AG20443 (cell line): ENCODE measurements around the gene XPR1.
"Not testable (repeated sequence)": the region's sequence is repeated elsewhere in the genome, so short reads cannot be mapped to it uniquely, and the experiment has no call there.

Source experiments
- DNase-seq: peaks from one replicate; pipeline ENCODE4 v3.0.0; 2012; ENCODE audit warnings: low spot score, mixed read lengths

XPR1 gene

DNA sequence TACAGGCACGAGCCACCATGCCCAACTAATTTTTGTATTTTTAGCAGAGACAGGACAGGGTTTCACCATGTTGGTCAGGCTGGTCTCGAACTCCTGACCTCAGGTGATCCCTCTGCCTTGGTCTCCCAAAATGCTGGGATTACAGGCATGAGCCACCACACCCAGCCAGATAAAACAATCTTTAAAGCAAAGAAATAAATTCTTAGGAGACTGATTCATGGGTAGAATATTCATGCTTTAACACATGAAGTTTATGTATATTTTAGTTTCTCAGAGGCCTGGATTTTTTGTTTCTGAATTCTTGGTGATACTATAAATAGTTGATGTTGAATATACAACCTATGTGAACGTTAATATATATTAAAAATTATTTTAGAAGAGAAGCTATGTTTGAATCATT is 153.5 kb downstream of the XPR1 start:
- DNase-seq, result no peak

GRCh38 chr1:180785887-180786286 is 154.1 kb downstream of the XPR1 start:
- no peak for DNase-seq

DNA sequence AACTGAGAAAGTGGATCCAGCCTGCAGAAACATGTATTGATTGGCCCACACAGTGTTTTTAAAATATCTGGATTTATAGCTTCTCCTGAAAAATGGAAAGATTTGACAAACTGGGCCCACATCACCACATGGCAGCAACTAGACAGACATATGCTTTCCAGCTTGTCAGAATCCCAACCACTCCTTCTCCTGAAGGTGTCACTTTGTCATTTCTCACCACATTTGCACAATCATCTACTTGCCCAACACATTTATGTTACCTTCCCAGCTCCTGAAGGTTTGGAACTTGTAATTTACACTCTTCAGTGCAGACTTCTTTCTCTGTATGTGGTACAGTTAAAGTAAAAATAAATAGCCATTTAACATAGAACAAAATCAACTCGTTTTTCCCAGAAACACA is 154.8 kb downstream of the XPR1 start:
- DNase-seq, result no peak

DNA sequence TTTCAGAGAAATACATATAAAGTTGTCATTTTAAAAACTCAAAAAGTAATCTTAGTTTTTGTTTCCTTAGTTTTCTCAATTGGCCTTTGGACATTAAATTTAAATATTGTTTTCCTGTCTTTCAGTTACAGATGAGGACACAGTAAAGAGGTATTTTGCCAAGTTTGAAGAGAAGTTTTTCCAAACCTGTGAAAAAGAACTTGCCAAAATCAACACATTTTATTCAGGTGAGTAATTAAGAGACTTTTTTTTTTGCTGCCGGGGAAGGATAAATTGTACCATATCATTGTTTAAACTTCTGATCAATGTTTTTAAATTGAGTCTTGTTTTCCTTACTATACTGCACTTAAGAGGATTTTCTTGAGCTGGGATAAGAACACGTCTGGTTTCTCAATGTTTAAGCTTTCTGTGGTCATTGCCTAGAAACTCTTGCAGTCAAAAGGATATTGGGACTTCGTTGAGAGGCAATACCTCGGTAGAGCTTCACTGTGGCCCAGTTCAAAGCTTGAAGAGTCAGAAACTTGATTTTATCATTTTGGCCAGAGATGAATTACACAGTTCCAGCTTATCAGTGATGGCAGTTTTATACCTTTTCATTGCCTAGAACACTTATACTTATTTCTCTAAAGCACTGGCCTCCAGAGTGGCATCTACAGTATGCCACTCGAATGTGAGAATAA is 155.9 kb downstream of the XPR1 start:
- no peak for DNase-seq

- no peak for DNase-seq
Measured at GRCh38 chr1:180789460-180789859, 157.6 kb downstream of the XPR1 start.

- DNase-seq, result not testable (repeated sequence)
Measured at GRCh38 chr1:180791152-180791551, 159.3 kb downstream of the XPR1 start.

- DNase-seq, result no peak
Measured at GRCh38 chr1:180791806-180792205, 160.0 kb downstream of the XPR1 start.

DNA sequence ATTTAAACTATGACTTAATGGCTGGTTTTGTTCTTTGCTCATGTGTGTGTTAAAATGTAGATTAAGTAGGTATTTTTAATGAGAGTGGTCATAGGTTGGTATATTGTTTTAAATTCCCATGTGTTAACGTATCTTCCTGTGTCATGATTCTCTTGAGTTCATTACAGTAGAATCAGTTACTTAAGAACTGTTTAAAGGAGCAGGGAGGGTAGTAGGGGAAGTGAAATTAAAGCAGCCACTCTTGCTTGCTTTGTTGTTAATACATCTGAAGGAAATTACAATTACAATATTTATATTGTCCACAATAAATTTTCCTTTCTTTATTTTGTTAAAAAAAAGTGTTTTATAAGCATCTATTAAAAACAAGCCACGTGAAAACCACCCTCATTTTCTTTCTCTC is 161.6 kb downstream of the XPR1 start:
- DNase-seq, result no peak

GRCh38 chr1:180796897-180797640 is 165.2 kb downstream of the XPR1 start:
- no peak for DNase-seq

DNA sequence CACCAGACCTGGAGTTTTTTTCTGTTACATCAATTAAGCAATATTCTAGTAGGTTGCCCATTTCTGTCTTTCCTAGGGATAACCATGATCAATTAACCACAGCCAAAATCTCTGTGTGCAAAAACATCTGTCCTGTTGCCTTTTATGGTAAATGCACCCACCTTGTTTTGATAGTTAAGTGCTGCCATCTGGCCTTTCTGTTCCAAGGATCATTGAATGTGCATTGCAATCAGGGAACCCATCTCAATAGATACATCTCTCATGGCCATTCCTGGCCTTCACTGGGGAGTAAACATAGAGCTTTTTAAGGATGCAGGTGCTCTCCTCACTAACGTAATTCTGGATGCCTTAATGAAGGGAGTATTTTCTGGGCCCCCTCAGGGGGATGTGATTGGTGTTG is 169.1 kb downstream of the XPR1 start:
- DNase-seq, result no peak

DNA sequence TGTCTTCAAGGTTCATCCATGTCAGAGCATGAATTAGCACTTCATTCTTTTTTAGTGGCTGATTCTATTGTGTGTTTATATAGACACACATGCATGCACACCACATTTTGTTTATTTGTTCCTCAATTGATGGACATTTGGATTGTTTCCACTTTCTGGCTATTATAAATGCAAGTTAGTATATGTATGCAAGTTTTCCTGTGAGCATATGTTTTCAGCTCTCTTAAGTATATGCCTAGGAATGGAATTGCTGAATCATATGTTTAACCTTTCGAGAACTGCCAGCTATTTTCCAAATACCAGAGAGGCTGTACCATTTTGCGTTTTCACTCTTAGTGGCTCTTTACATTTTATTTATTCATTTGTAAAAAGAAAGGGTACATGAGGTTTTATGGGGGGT is 171.0 kb downstream of the XPR1 start:
- no peak for DNase-seq

GRCh38 chr1:180805316-180805715 is 173.5 kb downstream of the XPR1 start:
- no peak for DNase-seq

DNA sequence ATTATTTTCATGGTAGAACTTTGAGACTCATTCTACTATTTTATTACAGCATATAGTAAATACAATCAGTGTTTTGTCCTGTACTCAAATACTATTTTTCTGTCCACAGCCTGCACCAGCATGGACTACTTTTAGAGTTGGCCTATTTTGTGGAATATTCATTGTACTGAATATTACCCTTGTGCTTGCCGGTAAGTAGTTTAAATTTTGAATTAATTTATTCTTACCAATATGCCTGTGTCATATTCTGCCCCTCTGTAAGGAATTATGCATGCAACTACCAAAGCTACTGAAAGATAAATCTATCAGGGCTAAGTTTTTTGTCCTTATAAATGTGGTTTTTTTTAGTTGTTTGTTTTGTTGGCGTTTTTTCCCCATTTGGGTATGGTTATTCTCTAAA is 179.5 kb downstream of the XPR1 start:
- DNase-seq, result no peak

DNA sequence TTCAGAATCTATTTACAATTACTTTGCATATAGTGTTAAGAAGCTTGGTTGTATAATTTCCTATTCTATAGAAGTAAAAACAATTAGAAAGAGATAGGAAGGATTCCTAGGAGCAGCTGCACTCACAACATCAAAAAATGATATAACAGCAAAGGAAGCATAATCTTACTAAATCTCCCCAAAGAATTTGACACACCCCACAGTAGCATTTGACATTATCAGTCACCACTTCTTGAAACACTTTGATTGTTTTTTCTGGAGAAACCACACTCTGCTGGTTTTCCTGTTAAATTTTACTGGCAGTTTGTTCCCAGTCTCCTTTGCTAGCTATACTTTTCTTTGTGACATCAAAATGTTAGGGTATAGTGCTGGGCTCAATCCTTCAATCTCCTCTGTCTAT is 180.1 kb downstream of the XPR1 start:
- no peak for DNase-seq

- DNase-seq, result no peak
Measured at GRCh38 chr1:180814258-180814657, 182.4 kb downstream of the XPR1 start.

- no peak for DNase-seq
Measured at GRCh38 chr1:180815188-180815587, 183.4 kb downstream of the XPR1 start.

DNA sequence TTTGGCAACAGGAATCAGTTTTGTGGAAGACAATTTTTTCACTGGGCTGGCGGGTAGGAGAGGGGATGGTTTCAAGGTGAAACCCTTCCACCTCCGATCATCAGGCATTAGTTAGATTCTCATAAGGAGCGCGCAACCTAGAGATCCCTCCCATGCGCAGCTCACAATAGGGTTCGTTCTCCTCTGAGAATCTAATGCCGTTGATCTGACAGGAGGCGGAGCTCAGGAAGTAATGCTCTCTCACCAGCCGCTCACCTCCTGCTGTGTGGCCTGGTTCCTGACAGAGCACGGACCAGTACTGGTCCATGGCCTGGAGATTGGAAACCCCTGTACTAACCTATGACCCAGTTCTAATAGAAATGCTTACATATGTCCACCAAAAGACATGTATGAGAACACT is 184.3 kb downstream of the XPR1 start:
- no peak for DNase-seq

GRCh38 chr1:180821970-180822369 is 190.1 kb downstream of the XPR1 start:
- DNase-seq, result no peak

DNA sequence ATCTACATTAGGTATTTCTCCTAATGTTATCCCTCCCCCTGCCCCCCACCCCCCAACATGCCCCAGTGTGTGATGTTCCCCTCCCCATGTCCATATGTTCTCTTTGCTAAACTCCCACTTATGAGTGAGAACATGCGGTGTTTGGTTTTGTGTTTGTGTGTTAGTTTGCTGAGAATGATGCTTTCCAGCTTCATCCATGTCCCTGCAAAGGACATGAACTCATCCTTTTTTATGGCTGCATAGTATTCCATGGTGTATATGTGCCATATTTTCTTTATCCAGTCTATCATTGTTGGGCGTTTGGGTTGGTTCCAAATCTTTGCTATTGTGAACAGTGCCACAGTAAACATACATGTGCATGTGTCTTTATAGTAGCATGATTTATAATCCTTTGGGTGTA is 199.7 kb downstream of the XPR1 start:
- DNase-seq, result not testable (repeated sequence)

DNA sequence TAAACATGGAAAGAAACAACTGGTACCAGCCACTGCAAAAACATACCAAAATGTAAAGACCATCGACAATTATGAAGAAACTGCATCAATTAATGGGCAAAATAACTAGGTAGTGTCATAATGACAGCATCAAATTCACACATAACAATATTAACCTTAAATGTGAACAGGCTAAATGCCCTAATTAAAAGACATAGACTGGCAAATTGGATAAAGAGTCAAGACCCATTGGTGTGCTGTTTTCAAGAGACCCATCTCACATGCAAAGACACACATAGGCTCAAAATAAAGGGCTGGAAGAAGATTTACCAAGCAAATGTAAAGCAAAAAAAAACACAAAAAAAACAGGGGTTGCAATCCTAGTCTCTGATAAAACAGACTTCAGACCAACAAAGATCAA is 201.4 kb downstream of the XPR1 start:
- not testable (repeated sequence) for DNase-seq

DNA sequence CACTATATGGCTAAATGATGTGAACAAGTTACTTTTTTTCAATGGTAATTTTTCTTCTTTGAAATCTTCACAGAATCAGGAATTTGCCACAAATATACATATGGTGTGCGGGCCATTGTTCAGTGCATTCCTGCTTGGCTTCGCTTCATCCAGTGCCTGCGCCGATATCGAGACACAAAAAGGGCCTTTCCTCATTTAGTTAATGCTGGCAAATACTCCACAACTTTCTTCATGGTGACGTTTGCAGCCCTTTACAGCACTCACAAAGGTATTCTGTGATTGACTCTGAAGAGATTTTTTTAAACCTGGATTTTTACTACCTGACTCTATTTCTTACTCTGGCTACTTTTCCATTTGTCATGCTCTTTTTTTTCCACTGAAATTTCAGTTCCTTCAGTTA is 204.6 kb downstream of the XPR1 start:
- no peak for DNase-seq

DNA sequence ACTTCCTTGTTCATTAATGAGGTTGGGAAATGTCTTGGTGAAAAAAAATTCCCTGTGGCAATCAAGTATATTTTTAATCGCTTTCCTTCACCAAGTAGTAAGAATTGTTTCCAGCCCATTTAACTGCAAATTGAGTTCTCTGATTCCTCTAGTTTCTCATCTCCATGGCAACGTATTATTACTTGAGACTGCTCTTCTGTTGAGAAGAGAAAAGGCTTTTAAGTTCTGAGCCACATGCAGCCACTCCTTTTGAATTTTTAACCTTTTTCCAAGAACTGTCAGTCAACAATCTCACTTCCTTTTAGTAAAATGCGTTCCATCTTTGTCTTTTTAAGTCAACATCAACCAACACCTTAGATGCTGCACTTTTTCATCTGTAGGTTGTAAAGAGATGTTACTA is 205.2 kb downstream of the XPR1 start:
- no peak for DNase-seq

DNA sequence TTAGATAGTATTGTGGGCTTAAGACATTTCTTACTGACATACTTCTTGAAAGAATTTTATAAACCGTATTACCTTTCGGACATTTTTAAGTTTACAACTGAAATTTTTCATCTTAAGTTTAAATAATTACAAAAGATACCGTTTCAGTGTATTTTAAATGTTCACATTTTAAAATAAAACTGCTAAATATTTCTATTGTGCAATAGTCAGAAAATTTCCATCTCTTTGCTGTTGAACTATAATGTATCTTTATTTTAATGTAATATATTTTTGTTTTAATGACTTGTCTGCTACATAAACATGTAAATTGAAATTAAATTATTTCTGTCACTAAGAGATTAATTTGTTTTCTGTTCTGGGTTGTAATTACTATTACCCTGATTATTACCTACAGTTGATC is 206.7 kb downstream of the XPR1 start:
- DNase-seq, result no peak

GRCh38 chr1:180839547-180839946 is 207.7 kb downstream of the XPR1 start:
- DNase-seq, result no peak
